NCI-H446 (cell line): ENCODE results near the gene RSPO3.

Source experiments
- DNase-seq, 2 experiments: peaks; one replicate each; lab custom pipeline; 2025; lab: John Stamatoyannopoulos, UW

RSPO3 gene

GRCh38 chr6:127111526-127111925 lies 6.9 kb upstream of the RSPO3 start:
- DNase-seq: no peak

GRCh38 chr6:127114214-127114760 lies 4.2 kb upstream of the RSPO3 start:
- no peak for DNase-seq

GRCh38 chr6:127115084-127115655 lies 3.3 kb upstream of the RSPO3 start:
- no peak for DNase-seq

DNA sequence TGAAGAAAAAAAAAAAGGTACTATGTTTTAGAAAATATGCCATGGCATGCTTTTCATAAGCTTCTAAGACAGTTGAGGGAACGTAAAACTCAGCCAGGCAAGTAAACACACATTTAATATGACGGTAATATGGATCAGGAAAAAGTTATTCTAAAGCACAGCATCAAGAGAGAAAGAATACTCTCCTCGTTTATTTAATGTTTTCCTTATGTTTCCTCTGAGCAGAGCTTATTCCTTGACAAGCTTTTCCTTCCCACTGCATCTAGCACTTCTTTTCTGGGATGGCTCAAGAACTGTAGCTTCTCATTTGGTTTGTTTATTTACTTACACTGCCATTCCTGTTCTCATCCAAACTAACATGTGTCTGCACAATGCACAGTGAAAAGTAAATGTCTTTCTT lies 2.7 kb upstream of the RSPO3 start:
- DNase-seq: no peak

- no peak for DNase-seq
Measured at GRCh38 chr6:127117979-127118297, 533 bp upstream of the RSPO3 start.

DNA sequence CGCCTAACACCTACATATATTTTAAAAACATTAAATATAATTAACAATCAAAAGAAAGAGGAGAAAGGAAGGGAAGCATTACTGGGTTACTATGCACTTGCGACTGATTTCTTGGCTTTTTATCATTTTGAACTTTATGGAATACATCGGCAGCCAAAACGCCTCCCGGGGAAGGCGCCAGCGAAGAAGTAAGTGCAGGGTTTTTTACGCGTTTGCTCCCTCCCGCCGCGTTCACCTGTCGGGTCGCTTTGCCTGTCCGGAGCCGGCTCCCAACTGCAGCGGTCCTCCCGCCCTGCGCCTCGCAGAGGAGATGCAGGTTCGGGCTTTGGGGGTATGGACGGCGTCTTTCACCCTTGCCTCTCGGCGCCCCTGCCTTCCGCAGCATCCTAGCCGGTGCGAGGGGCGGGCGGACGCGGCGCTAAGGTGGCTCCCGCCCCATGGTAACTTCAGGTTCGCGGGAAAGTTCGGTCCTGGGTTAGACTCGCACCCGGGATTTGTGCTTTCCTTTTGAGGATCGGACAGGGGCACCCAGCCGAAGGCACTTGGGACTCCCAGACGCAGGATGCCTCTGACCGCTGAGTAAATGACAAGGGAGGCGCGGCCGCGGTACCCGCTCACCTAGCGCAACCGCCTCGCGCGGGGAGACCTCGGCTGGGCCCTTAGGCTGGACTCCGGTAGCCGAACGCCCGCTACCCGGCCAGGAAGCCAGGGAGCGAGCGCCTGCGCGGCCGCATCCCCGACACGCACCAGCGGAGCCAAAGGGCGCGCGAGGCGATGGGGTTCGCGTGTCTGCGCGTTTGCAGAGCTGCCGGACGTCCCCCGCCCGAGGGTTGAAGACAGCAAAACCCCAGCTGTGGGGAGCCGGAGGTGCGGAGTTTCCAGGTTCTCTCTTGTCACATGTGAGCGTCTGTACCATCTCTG lies 891 bp downstream of the RSPO3 start:
- no peak for DNase-seq

DNA sequence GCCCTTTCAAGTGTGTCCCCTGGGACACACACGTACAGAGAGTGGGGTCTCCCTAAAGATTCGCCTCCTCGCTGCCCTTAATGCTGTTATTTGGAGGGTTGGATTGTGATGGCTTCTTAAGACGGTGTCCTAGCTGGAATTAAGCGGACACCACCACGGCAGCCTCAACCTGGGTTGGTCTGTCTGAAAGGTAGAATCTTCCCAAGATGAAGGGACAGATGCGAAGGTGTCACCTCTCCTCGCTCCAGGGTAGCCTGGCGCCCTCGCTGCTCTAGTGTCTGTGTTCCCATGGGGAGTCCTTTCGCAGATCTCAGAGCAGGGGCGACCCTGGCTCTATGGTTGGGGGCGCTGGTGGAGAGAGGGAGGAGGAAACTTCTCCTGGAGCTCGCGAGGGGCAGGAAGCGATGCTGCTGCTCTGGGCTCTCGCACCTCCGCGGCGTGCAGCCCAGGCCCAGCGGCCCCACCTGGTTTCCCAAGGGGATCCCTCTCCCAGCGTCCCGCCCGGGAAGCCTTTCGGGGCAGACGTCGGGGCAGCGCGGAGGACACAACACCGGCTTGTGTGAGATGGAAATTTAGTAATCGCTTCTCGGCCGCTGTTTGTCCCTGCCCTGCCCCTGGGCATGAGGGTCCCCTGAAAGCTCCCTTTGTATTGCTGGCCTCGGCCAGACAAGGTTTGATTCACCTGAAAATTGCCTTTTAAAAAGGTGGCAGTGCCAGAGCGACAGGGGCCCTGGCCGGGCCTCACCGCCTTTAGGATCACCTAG lies 1.7 kb downstream of the RSPO3 start:
- DNase-seq: no peak

DNA sequence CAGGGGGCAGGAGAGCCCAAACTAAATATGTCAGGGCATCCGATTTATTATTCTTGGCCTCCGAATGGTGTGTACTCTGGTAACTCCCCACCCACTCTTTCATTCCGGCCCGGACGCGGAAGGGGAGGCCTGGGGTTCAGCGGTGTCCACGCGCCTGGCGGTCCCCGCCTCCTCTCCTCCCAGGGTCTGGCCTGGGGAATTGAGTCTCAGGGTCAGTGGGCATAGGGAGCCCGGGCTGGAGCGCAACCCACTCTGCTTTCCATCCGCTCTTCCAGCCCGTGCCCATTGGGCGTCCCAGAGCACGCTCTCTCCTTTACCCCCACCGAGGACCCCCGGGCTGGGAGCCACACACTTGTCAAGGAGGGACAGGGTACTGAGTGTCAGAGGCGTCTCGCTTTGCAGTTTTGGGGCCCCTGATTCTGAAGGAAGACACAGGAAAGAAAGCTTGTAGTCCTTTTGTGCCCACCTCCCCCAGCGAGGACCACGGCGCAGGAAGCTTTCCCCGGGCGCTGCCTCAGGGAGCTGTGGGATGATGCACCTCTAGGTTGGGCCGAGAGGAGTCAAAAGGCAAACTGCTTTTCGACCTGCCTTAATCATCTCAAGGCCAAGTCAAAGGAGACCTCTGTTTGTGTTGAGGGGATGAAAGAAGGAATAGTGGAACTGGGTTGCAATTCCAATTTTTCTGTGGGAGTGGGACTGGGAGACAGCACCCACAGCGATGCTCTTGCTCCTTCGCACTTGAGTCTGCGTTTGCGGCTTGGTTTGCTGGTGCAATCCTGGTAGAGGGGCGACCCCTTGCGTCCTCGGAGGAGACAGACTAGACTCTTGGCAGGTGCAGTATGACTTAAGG lies 2.5 kb downstream of the RSPO3 start:
- peak; percentile 20 to 53 for DNase-seq

GRCh38 chr6:127121637-127121960 lies 3.1 kb downstream of the RSPO3 start:
- no peak for DNase-seq

GRCh38 chr6:127124172-127124571 lies 5.7 kb downstream of the RSPO3 start:
- DNase-seq: no peak

GRCh38 chr6:127124680-127125079 lies 6.2 kb downstream of the RSPO3 start:
- DNase-seq: no peak

GRCh38 chr6:127128066-127128465 lies 9.6 kb downstream of the RSPO3 start:
- DNase-seq: no peak

- no peak for DNase-seq
Measured at GRCh38 chr6:127129251-127129650, 10.8 kb downstream of the RSPO3 start.

- no peak for DNase-seq
Measured at GRCh38 chr6:127131275-127131674, 12.8 kb downstream of the RSPO3 start.

- no peak for DNase-seq
Measured at GRCh38 chr6:127131772-127132376, 13.4 kb downstream of the RSPO3 start.

DNA sequence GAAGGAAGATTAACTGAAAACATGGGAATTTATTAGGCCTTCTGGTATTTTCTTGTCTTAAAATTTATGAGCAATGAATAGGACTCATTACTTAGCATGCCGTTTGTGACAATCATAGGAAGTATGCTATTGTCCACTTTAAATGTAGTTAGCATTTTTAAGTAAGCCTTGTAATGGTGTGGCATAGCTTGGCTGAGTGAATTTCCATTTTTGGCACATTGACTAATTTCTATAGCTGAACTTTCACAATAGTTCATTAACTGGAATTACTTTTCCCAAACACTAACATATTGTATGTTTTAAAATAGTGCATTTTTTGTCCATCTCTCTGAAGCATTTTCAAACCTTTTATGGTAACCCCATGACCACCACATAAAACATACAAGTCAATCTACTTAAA lies 15.7 kb downstream of the RSPO3 start:
- DNase-seq: no peak

DNA sequence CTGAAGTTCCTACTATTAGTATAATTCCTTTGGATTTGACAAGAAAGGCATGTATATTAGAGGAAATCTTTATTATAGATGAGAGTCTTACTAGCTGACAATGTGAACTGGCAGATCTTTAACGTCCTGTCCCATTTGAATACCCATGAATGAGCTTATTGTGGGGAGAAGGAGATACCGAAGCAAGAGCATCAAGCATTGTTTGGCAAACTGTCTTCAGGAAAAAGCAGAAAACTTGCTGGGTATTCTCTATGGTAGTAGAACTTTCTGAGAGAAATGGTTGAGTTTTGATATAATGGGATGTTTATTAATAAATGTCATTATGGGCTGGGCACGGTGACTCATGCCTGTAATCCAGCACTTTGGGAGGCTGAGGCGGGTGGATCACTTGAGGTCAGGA lies 18.3 kb downstream of the RSPO3 start:
- no peak for DNase-seq

DNA sequence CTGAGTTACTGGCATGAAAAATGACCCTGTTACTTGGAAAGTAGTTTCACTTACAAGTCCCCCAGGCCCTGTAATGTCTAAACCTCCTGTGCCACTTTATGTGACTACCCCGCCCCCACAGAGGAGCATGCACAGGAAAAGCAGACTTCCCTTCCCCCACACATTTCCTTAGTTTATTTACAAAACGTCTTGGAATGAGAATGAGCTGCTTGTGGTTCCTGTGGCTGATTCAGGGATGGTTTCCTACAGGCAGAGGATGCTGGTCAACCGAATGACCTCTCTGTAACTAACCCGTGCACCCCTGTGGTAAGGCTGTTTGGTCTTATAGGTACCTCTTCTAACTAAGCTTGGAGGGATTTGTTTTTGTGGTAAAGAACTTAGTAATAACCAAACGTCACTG lies 28.5 kb downstream of the RSPO3 start:
- DNase-seq: no peak

DNA sequence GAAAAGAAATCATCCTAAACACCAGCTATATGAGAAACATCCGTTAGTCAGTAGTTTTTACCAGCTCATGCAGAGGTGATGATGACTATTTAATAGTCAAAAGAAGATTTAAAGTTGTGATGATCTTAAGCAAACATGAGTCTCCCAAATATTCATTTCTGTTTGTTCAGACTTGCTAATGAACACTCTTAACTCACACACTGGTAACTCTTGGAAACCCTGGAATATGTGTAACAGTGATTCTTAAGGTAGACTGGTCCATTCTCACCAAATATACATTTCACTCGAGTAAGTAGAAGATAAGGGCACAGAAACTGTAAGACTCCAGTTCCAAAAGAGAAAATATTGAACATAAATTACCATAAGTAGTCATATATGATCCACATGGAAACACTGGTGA lies 29.1 kb downstream of the RSPO3 start:
- DNase-seq: no peak

- DNase-seq: no peak
Measured at GRCh38 chr6:127148511-127148910, 30.0 kb downstream of the RSPO3 start.

- DNase-seq: no peak
Measured at GRCh38 chr6:127154509-127154908, 36.0 kb downstream of the RSPO3 start.

DNA sequence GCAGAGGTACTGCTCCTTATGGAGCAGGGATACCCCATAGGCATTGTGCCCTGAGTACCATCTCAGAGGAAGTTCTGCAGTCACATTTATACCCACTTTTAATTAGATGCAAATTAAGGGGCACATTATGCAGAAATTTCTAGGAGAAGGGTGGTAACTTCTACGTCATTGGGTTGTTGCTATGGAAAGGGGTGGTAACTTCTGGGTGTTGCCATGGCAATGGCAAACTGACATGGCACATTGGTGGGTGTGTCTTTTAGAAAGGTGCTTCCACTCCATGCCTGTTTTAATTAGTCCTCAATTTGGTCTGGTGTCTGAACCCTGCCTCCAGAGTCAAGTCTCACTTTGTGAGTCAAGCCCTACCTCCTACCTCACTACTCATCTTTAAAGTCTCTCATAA lies 42.0 kb downstream of the RSPO3 start:
- no peak for DNase-seq
